Measurements from ENCODE around the gene SPOCK1. TPM values are rescaled to one million over a fixed set of nuclear protein-coding genes. Genes with fewer than 3 reads are reported as not detected.

SPOCK1 gene
- polyA plus RNA-seq, 2 of the 4 experiments (the other 2 are of a cell fraction): 28.9 to 40.8 TPM

GRCh38 chr5:137385064-137385463 lies 114.1 kb downstream of the SPOCK1 start (continued):
- no peak for TF ChIP-seq MAZ (IDR thresholded peaks at IDR 0.05; ENCODE audit: borderline replicate concordance, low read depth, low read length)
- no peak for TF ChIP-seq NPAS2 (CRISPR knock-in tag; IDR thresholded peaks at IDR 0.05; ENCODE audit: borderline replicate concordance)
- TF ChIP-seq CHD4 (IDR thresholded peaks at IDR 0.05; ENCODE audit: borderline replicate concordance): no peak

DNA sequence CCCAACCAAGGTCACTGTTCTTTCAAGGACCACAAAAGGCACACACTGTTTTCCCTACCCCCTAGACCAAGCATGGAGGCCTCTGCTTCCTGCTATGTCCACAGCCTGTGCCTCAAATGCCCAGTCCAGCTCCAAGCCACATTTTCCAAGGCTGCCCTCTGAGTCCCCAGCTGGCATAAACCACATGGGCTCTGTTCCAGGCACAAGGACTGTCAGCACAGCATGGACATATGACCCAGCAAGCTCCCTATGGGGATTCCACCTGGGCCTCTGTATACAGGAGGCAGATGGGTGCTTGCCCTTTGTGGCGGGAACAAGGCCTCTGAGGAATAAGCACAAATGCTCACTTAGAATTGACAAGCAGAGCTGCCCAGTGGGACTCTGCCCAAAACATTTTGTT lies 115.2 kb downstream of the SPOCK1 start:
- Histone ChIP-seq H3K27ac (no peak overlapping the region), H3K4me2 (no peak overlapping the region), H3K4me1 (no peaks in the 10 kb centered on the region), H3K4me3 (no peak overlapping the region), H3K9me3 (peaks cover 13% of the 10 kb centered on the region)
- no peak for FAIRE-seq
- ChIA-PET POLR2A (no interaction called here), CTCF (interaction anchor here (1.0 to 1.4 kb wide), 5 partner anchors 8 to 64 kb away, joined by 3 read pairs; no protein-coding TSS in a partner anchor)
- TF ChIP-seq, protein P1, sequence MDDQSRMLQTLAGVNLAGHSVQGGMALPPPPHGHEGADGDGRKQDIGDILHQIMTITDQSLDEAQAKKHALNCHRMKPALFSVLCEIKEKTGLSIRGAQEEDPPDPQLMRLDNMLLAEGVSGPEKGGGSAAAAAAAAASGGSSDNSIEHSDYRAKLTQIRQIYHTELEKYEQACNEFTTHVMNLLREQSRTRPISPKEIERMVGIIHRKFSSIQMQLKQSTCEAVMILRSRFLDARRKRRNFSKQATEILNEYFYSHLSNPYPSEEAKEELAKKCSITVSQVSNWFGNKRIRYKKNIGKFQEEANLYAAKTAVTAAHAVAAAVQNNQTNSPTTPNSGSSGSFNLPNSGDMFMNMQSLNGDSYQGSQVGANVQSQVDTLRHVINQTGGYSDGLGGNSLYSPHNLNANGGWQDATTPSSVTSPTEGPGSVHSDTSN (IDR thresholded peaks at IDR 0.05): no peak
- no peak for TF ChIP-seq JUN (IDR thresholded peaks at IDR 0.05)
- TF ChIP-seq HOXA7 (CRISPR knock-in tag; IDR thresholded peaks at IDR 0.05): no peak
- TF ChIP-seq ZFP36 (IDR thresholded peaks at IDR 0.05; ENCODE audit: borderline replicate concordance, partially characterized antibody): no peak
- no peak for TF ChIP-seq MAZ (IDR thresholded peaks at IDR 0.05; ENCODE audit: borderline replicate concordance, low read depth, low read length)
- no peak for TF ChIP-seq CHD4 (IDR thresholded peaks at IDR 0.05; ENCODE audit: borderline replicate concordance)
- TF ChIP-seq GATA3 (IDR thresholded peaks at IDR 0.05; ENCODE audit: borderline replicate concordance): no peak
- TF ChIP-seq HEYL (CRISPR knock-in tag; IDR thresholded peaks at IDR 0.05): no peak
- no CpG with 5 or more reads among the region's 1 CpG for WGBS (ENCODE audit: missing lambda C conversion rate)
- no peak for DNase-seq (ENCODE audit: low read depth in 1 of 2, low spot score in 1 of 2)
- ATAC-seq: no peak

DNA sequence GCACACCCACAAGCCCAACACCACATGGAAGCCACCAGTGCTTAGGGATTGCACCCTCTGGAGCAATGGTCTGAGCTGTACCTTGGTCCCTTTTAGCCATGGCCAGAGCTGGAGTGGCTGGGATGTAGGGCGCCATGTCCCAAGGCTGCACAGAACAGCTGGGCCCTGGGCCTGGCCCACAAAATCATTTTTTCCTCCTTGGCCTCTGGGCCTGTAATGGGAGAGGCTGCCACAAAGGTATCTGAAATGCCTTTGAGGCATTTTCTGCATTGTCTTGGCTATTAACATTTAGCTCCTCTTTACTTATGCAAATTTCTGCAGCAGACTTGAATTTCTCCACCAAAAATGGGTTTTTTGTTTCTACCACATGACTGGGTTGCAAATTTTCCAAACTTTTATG lies 117.6 kb downstream of the SPOCK1 start:
- DNase-seq (ENCODE audit: low read depth in 1 of 2, low spot score in 1 of 2) (no peak), ATAC-seq (no peak), FAIRE-seq (no peak)
- no peaks in the 10 kb centered on the region for H3K4me1 ChIP-seq
- CTCF ChIA-PET: no interaction called here
- 100% methylated on average over 1 of the region's 1 CpG for WGBS (ENCODE audit: missing lambda C conversion rate)
- no peak overlapping the region for H3K27ac ChIP-seq
- POLR2A ChIA-PET: no interaction called here
- TF ChIP-seq E2F6 (IDR thresholded peaks at IDR 0.05; ENCODE audit: borderline replicate concordance, low read depth) (no peak), JUNB (IDR thresholded peaks at IDR 0.05) (no peak), ZFP36 (IDR thresholded peaks at IDR 0.05; ENCODE audit: borderline replicate concordance, partially characterized antibody) (peak; percentile 89), SREBF2 (IDR thresholded peaks at IDR 0.05) (no peak), RCOR1 (IDR thresholded peaks at IDR 0.05; ENCODE audit: low read depth, low read length) (no peak), EP300 (IDR thresholded peaks at IDR 0.05) (no peak)
- H3K4me2 ChIP-seq: no peak overlapping the region
- peaks cover 13% of the 10 kb centered on the region for H3K9me3 ChIP-seq
- no peak overlapping the region for H3K4me3 ChIP-seq

DNA sequence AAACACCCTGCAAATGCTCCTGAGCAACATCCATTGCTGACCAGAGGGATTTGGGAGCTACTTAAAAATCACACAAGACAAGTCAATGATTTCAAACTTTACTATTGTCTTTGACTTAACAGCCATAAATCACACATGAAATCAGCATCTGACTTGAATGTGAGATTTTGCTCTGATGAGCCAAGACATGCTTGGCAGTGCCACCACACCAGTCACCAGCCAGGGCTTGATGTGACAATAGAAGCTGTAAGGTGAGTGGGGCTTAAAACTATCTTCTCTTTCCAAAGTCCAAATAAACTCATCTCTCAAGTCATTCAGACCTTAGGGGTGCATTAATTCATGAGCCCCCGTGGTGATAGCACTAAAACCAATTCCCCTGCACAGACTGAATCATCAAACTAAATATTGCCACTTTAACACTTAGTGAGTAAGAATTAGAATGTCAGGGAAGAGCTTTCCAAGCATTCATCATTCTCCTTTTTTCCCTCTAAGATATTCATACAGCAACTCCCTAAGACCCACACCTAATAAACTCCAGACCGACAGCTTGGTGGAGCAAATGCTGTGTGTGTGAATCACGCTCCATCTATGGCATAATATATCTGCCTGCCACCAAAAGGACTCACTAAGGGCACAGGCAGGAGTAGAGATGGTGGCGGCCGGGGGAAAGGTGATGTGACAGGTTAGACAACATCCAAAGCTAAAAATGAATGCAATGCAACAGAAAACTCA lies 119.4 kb downstream of the SPOCK1 start:
- POLR2A ChIA-PET: no interaction called here
- Histone ChIP-seq H3K9me3 (peaks cover 11% of the 10 kb centered on the region), H3K4me2 (no peak overlapping the region), H3K4me3 (no peak overlapping the region), H3K27ac (no peak overlapping the region), H3K4me1 (no peaks in the 10 kb centered on the region)
- DNase-seq (ENCODE audit: low read depth in 1 of 2, low spot score in 1 of 2) (no peak), FAIRE-seq (no peak), ATAC-seq (no peak)
- CTCF ChIA-PET: interaction anchor here (0.9 to 1.5 kb wide), 3 partner anchors 11 to 81 kb away, joined by 3 read pairs; no protein-coding TSS in a partner anchor
- 32% methylated on average over 5 of the region's 5 CpGs for WGBS (ENCODE audit: missing lambda C conversion rate)
- TF ChIP-seq HOXB5 (CRISPR knock-in tag; IDR thresholded peaks at IDR 0.05) (no peak), CTCF (IDR thresholded peaks at IDR 0.05) (no peak), RARB (CRISPR knock-in tag; IDR thresholded peaks at IDR 0.05) (no peak), BCL3 (IDR thresholded peaks at IDR 0.05) (no peak), MYC (IDR thresholded peaks at IDR 0.05; ENCODE audit: borderline replicate concordance, low read length) (no peak), HDAC2 (IDR thresholded peaks at IDR 0.05) (no peak), MAFK (IDR thresholded peaks at IDR 0.05; ENCODE audit: partially characterized antibody) (no peak)
